Colonic mucosa (tissue), 4 donors: Measurements from ENCODE around the gene ZNF319. TPM values are rescaled to one million over a fixed set of nuclear protein-coding genes. Genes with fewer than 3 reads are reported as not detected.

Source experiments
- DNase-seq: peaks from one replicate; pipeline ENCODE4 v3.0.0-alpha.2; 2020
- H3K27ac ChIP-seq: fragments of 200-600 bp; one replicate; pipeline ENCODE4 v1.8.0; 2021
- H3K27me3 ChIP-seq: fragments of 200-600 bp; one replicate; pipeline ENCODE4 v1.8.0; 2021
- H3K36me3 ChIP-seq: fragments of 200-600 bp; one replicate; pipeline ENCODE4 v1.8.0; 2021
- H3K4me1 ChIP-seq: fragments of 200-600 bp; one replicate; pipeline ENCODE4 v1.8.0; 2021; ENCODE audit warnings: mild to moderate bottlenecking
- H3K4me3 ChIP-seq: fragments of 200-600 bp; one replicate; pipeline ENCODE4 v1.8.0; 2021
- H3K9ac ChIP-seq, 2 donors: one replicate each; pipeline ENCODE4 v1.7.0; 2013; ENCODE audit warnings: control low read depth in 2 of 2, low read depth in 2 of 2, low read length in 2 of 2
- H3K9me3 ChIP-seq: fragments of 200-600 bp; one replicate; pipeline ENCODE4 v1.8.0; 2021
- CTCF ChIP-seq: fragments of 200-600 bp; IDR thresholded peaks from one replicate; pipeline ENCODE4 v1.8.0; 2022; ENCODE audit warnings: antibody characterized with exemption, mild to moderate bottlenecking
- intact Hi-C: fragments of 100-400 bp; cut with DNase I; formaldehyde crosslinking; loops from one replicate; pipeline ENCODE4 v1.14.1; 2022
- total RNA-seq, 2 donors: library from RNA; stranded (reverse); fragmentation: NEBNext Ultra II Directional in 1 of 2; extraction: Animal tissue kit (Norgen Biotek cat#: 25700) in 1 of 2; gene quantifications; one replicate each; pipeline ENCODE4 v1.2.1, GENCODE V29; 2021
- donor health status: healthy.
- donor health status: DM: no; HTN: no; CAD: no.
- donor health status: DM: no; HTN: no; CAD: no.

ZNF319 gene
- total RNA-seq, 2 donors from 2014 or later, result 3.5 to 5.3 TPM

GRCh38 chr16:57948027-57948426 lies 52.4 kb downstream of the ZNF319 start:
- no peak for TF ChIP-seq CTCF
- Histone ChIP-seq H3K9ac (no peak overlapping the region), H3K27ac (no peak overlapping the region), H3K36me3 (no peaks in the 10 kb centered on the region), H3K4me3 (no peak overlapping the region), H3K9me3 (no peaks in the 10 kb centered on the region), H3K27me3 (no peaks in the 10 kb centered on the region), H3K4me1 (no peaks in the 10 kb centered on the region)
- DNase-seq, result no peak
- intact Hi-C loops, result no loop called here

GRCh38 chr16:57947261-57947660 lies 53.2 kb downstream of the ZNF319 start:
- Histone ChIP-seq H3K9me3 (no peaks in the 10 kb centered on the region), H3K36me3 (no peaks in the 10 kb centered on the region)

GRCh38 chr16:57946181-57946801 lies 54.2 kb downstream of the ZNF319 start:
- Histone ChIP-seq H3K4me1 (no peaks in the 10 kb centered on the region), H3K9ac (no peak overlapping the region), H3K36me3 (no peaks in the 10 kb centered on the region), H3K9me3 (no peaks in the 10 kb centered on the region), H3K4me3 (no peak overlapping the region), H3K27ac (no peak overlapping the region), H3K27me3 (no peaks in the 10 kb centered on the region)
- no peak for TF ChIP-seq CTCF
- intact Hi-C loops, result no loop called here
- DNase-seq, result no peak

More at GRCh38 chr16:57947261-57947660, 53.2 kb downstream of the ZNF319 start:
- intact Hi-C loops, result no loop called here
- no peaks in the 10 kb centered on the region for H3K27me3 ChIP-seq
- no peak for TF ChIP-seq CTCF
- no peaks in the 10 kb centered on the region for H3K4me1 ChIP-seq
- H3K9ac ChIP-seq, result no peak overlapping the region
- H3K4me3 ChIP-seq, result no peak overlapping the region
- H3K27ac ChIP-seq, result no peak overlapping the region
- DNase-seq, result no peak

- Histone ChIP-seq H3K4me3 (no peak overlapping the region), H3K27me3 (no peaks in the 10 kb centered on the region), H3K9ac (no peak overlapping the region), H3K9me3 (no peaks in the 10 kb centered on the region), H3K27ac (no peak overlapping the region), H3K36me3 (no peaks in the 10 kb centered on the region), H3K4me1 (no peaks in the 10 kb centered on the region)
- intact Hi-C loops, result no loop called here
- TF ChIP-seq CTCF, result no peak
- DNase-seq, result no peak
These were observed 54.7 kb downstream of the ZNF319 start for GRCh38 chr16:57945740-57946138.

- intact Hi-C loops, result no loop called here
- no peak for TF ChIP-seq CTCF
- H3K4me3 ChIP-seq, result no peak overlapping the region
- no peak for DNase-seq
- H3K27ac ChIP-seq, result no peak overlapping the region
- H3K9me3 ChIP-seq, result no peaks in the 10 kb centered on the region
- H3K9ac ChIP-seq, result no peak overlapping the region
- H3K36me3 ChIP-seq, result no peaks in the 10 kb centered on the region
- no peaks in the 10 kb centered on the region for H3K4me1 ChIP-seq
- H3K27me3 ChIP-seq, result no peaks in the 10 kb centered on the region
These were observed 55.3 kb downstream of the ZNF319 start for GRCh38 chr16:57944970-57945739.

Other genes starting within 250 kb of the ZNF319 start
- 1 to 10 TPM; 3.8 to 5.7 TPM for gene KIFC3, start 198.2 kb downstream of the ZNF319 start, total RNA-seq
- under 1 TPM; 0.05 to 0.69 TPM for gene CNGB1, start 29.5 kb downstream of the ZNF319 start, total RNA-seq
- gene USB1, start 735 bp upstream of the ZNF319 start, total RNA-seq, result 10 to 100 TPM; 34.2 to 49.8 TPM
- gene MMP15, start 25.1 kb upstream of the ZNF319 start, total RNA-seq, result 100 to 1,000 TPM in 1 of 2 donors, 10 to 100 TPM in 1; 79.2 to 126 TPM
- gene CFAP20, start 128.7 kb upstream of the ZNF319 start, total RNA-seq, result 10 to 100 TPM; 26.7 to 32.1 TPM
- 10 to 100 TPM; 53.4 to 62.0 TPM for gene CSNK2A2, start 197.4 kb upstream of the ZNF319 start, total RNA-seq